ENCODE data around the gene TAOK2. TPM values are rescaled to one million over a fixed set of nuclear protein-coding genes. Genes with fewer than 3 reads are reported as not detected.

TAOK2 gene
- total and polyA plus RNA-seq, 2 experiments from 2014 or later: 13.6 to 57.9 TPM

GRCh38 chr16:30002614-30003346 is 29.1 kb downstream of the TAOK2 start:
- Histone ChIP-seq H3K27me3 (replicated peaks; ENCODE audit: insufficient read depth) (no peaks in the 10 kb centered on the region), H3K36me3 (ENCODE audit: low read depth) (no peaks in the 10 kb centered on the region), H3K4me3 (no peak overlapping the region), H3K4me2 (ENCODE audit: unreplicated experiment) (no peak overlapping the region), H3K79me2 (ENCODE audit: insufficient read depth) (peaks cover 2% of the 10 kb centered on the region; the same call in 1 of the 2 replicates), H3K9me2 (ENCODE audit: insufficient read depth) (no peaks in the 10 kb centered on the region), H3K9ac (no peak overlapping the region), H4K20me1 (ENCODE audit: insufficient read depth) (no peaks in the 10 kb centered on the region), H2AFZ (no peak overlapping the region), H3K9me3 (ENCODE audit: low read depth) (no peaks in the 10 kb centered on the region), H3K27ac (no peak overlapping the region), H3F3A (ENCODE audit: insufficient read depth) (no peaks in the 10 kb centered on the region), H3K4me1 (ENCODE audit: insufficient read depth) (no peaks in the 10 kb centered on the region)
- no peak for DNase-seq
- 80 to 85% methylated on average over 19 of the region's 19 CpGs for WGBS, 2 experiments (ENCODE audit: low coverage in 1 of 2, low lambda C conversion rate in 2 of 2, missing lambda C conversion rate in 2 of 2)
- in situ Hi-C loops (cut with MboI): no loop called here
- TF ChIP-seq EZH2phosphoT487 (IDR thresholded peaks at IDR 0.05; ENCODE audit: insufficient read depth, low read depth) (no peak), EZH2 (IDR thresholded peaks at IDR 0.05; ENCODE audit: insufficient read depth, poor library complexity, severe bottlenecking) (no peak)

- DNase-seq: no peak
- Histone ChIP-seq H4K20me1 (ENCODE audit: insufficient read depth) (no peaks in the 10 kb centered on the region), H3K27me3 (replicated peaks; ENCODE audit: insufficient read depth) (no peaks in the 10 kb centered on the region), H3F3A (ENCODE audit: insufficient read depth) (no peaks in the 10 kb centered on the region), H3K79me2 (ENCODE audit: insufficient read depth) (no peaks in the 10 kb centered on the region), H3K36me3 (ENCODE audit: low read depth) (no peaks in the 10 kb centered on the region), H3K9me3 (ENCODE audit: low read depth) (no peaks in the 10 kb centered on the region), H3K9me2 (ENCODE audit: insufficient read depth) (no peaks in the 10 kb centered on the region), H3K9ac (no peak overlapping the region), H3K4me3 (no peak overlapping the region), H3K4me2 (ENCODE audit: unreplicated experiment) (no peak overlapping the region), H2AFZ (no peak overlapping the region), H3K4me1 (ENCODE audit: insufficient read depth) (no peaks in the 10 kb centered on the region), H3K27ac (no peak overlapping the region)
- 86 to 89% methylated on average over 15 to 17 of the region's 17 CpGs for WGBS, 2 experiments (ENCODE audit: low coverage in 1 of 2, low lambda C conversion rate in 2 of 2, missing lambda C conversion rate in 2 of 2)
- TF ChIP-seq EZH2phosphoT487 (IDR thresholded peaks at IDR 0.05; ENCODE audit: insufficient read depth, low read depth) (no peak), EZH2 (IDR thresholded peaks at IDR 0.05; ENCODE audit: insufficient read depth, poor library complexity, severe bottlenecking) (no peak)
- in situ Hi-C loops (cut with MboI): no loop called here
Measured at GRCh38 chr16:30003670-30004423, 30.2 kb downstream of the TAOK2 start.

GRCh38 chr16:30004424-30004776 is 30.7 kb downstream of the TAOK2 start:
- Histone ChIP-seq H3K79me2 (ENCODE audit: insufficient read depth) (no peaks in the 10 kb centered on the region), H3K27ac (no peak overlapping the region), H4K20me1 (ENCODE audit: insufficient read depth) (no peaks in the 10 kb centered on the region), H3K4me1 (ENCODE audit: insufficient read depth) (no peaks in the 10 kb centered on the region), H3K4me3 (no peak overlapping the region), H3K9ac (no peak overlapping the region), H3K9me2 (ENCODE audit: insufficient read depth) (no peaks in the 10 kb centered on the region), H2AFZ (no peak overlapping the region), H3F3A (ENCODE audit: insufficient read depth) (no peaks in the 10 kb centered on the region), H3K4me2 (ENCODE audit: unreplicated experiment) (no peak overlapping the region), H3K27me3 (replicated peaks; ENCODE audit: insufficient read depth) (no peaks in the 10 kb centered on the region), H3K36me3 (ENCODE audit: low read depth) (no peaks in the 10 kb centered on the region), H3K9me3 (ENCODE audit: low read depth) (no peaks in the 10 kb centered on the region)
- in situ Hi-C loops (cut with MboI): no loop called here
- no peak for DNase-seq
- WGBS, 2 experiments (ENCODE audit: low coverage in 1 of 2, low lambda C conversion rate in 2 of 2, missing lambda C conversion rate in 2 of 2): 80 to 83% methylated on average over 19 of the region's 19 CpGs
- TF ChIP-seq EZH2phosphoT487 (IDR thresholded peaks at IDR 0.05; ENCODE audit: insufficient read depth, low read depth) (no peak), EZH2 (IDR thresholded peaks at IDR 0.05; ENCODE audit: insufficient read depth, poor library complexity, severe bottlenecking) (no peak)

GRCh38 chr16:30004811-30005242 is 31.2 kb downstream of the TAOK2 start:
- no peaks in the 10 kb centered on the region for H3K36me3 ChIP-seq (ENCODE audit: low read depth)
- H3K9me2 ChIP-seq (ENCODE audit: insufficient read depth): no peaks in the 10 kb centered on the region
- 71 to 72% methylated on average over 7 to 11 of the region's 11 CpGs for whole genome bisulfite sequencing, 2 experiments (ENCODE audit: low coverage in 1 of 2, low lambda C conversion rate in 2 of 2, missing lambda C conversion rate in 2 of 2)

More at GRCh38 chr16:30004811-30005242, 31.2 kb downstream of the TAOK2 start:
- H3K9me3 ChIP-seq (ENCODE audit: low read depth): no peaks in the 10 kb centered on the region
- H3K79me2 ChIP-seq (ENCODE audit: insufficient read depth): no peaks in the 10 kb centered on the region
- H3K4me2 ChIP-seq (ENCODE audit: unreplicated experiment): no peak overlapping the region
- no peaks in the 10 kb centered on the region for H4K20me1 ChIP-seq (ENCODE audit: insufficient read depth)
- H3K27ac ChIP-seq: no peak overlapping the region
- in situ Hi-C loops (cut with MboI): no loop called here
- no peak for DNase-seq
- H2AFZ ChIP-seq: no peak overlapping the region
- H3K27me3 ChIP-seq (replicated peaks; ENCODE audit: insufficient read depth): peaks cover 2% of the 10 kb centered on the region; the same call in 1 of the 2 replicates
- no peak overlapping the region for H3K9ac ChIP-seq
- no peaks in the 10 kb centered on the region for H3F3A ChIP-seq (ENCODE audit: insufficient read depth)
- no peak for TF ChIP-seq EZH2 (IDR thresholded peaks at IDR 0.05; ENCODE audit: insufficient read depth, poor library complexity, severe bottlenecking)
- TF ChIP-seq EZH2phosphoT487 (IDR thresholded peaks at IDR 0.05; ENCODE audit: insufficient read depth, low read depth): no peak
- no peak overlapping the region for H3K4me3 ChIP-seq
- no peaks in the 10 kb centered on the region for H3K4me1 ChIP-seq (ENCODE audit: insufficient read depth)

All from GM23248 (cell line).